ENCODE measurements around the gene ARHGAP8.

- TF ChIP-seq CTCF (IDR thresholded peaks at IDR 0.05), result no peak
- no peak for TF ChIP-seq POLR2A (IDR thresholded peaks at IDR 0.05)
- no peak for TF ChIP-seq POLR2AphosphoS5 (IDR thresholded peaks at IDR 0.05)
Measured at GRCh38 chr22:44730490-44731356, 21.7 kb upstream of the ARHGAP8 start.

All from prostate gland (tissue), 2 donors.